ENCODE measurements around the gene UFSP2.

The UFSP2 gene

DNA sequence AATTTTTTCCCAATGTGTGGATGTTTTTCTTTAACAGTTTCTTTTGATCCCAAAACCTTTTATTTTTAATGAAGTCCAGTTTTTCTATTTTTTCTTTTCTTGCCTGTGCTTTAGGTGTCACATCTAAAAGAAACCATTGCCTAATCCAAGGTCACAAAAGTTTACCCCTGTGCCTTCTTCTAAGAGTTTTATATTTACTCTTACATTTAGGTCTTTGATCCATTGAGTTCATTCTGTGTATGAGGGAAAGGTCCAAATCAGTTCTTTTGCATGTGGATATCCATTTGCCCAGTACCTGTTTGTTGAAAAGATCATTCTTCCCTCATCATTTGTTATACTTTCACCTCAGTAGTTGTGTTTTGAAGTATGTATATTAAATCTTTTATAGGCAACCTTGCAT lies 43.0 kb downstream of the UFSP2 start:
- Histone ChIP-seq H3K4me2 (peak overlapping the region in 1 of 11 experiments; percentile 84; a peak in 1 of 22 replicates), H3K4me3 (no peak overlapping the region), H3K9me3 (replicated peaks in 1 of 11) (peaks cover 21 to 42% (median 32%) of the 10 kb centered on the region in 11 experiments), H3K27me3 (no peaks in the 10 kb centered on the region), H3K4me1 (peaks cover 21 to 36% (median 30%) of the 10 kb centered on the region in 10 experiments), H3K36me3 (peaks cover 0 to 50% (median 30%) of the 10 kb centered on the region in 11 experiments; a peak in 17 of 22 replicates), H3K27ac (no peak overlapping the region), H3K9ac (no peak overlapping the region), H4K20me1 (no peaks in the 10 kb centered on the region)
- no peak for TF ChIP-seq Cebpa-rat (IDR thresholded peaks at IDR 0.05)

DNA sequence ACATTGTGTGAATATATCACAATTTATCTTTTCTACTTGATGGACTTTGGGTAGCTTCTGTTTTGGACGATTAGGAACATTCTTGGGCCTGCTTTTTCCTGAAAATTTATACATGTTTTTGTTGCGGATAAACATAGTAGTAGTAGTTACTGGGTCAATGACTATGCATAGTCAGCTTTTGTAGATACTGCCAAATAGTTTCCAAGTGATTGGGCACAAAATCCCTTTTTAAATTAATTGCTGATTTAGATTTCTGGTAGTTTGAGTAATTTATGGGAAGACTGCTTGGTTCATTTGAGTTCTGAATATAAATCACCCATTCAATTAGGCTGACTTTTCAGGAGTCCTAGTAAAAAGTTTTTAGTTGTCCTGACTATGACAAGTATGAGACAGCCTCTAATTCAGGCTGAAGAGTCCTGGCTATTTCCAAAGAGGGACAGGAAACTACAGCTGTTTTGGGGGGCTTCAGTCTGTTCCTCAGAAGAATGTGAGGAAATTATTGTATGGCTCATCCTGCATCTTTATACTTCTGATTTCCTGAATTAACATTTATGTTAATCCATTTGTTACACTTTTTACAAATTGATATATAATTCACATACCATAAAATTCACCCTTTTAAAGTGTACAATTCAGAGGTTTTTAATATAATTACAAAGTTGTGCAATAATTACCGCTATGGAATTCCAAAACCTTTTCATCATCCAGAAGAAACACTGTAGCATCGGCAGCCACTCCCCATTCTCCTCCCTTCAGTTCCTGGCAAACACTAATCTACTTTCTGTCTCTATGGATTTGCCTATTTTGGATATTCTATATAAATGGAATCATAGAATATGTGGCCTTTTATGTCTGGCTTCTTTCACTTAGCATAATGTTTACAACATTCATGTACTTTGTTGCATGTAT lies 44.2 kb downstream of the UFSP2 start:
- Histone ChIP-seq H3K4me3 (no peak overlapping the region), H3K9me3 (replicated peaks in 1 of 11) (peaks cover 21 to 47% (median 32%) of the 10 kb centered on the region in 11 experiments), H3K27me3 (no peaks in the 10 kb centered on the region), H3K27ac (no peak overlapping the region), H3K36me3 (peaks cover 0 to 61% (median 41%) of the 10 kb centered on the region in 11 experiments; a peak in 18 of 22 replicates), H3K4me1 (peaks cover 21 to 34% (median 29%) of the 10 kb centered on the region in 10 experiments), H3K9ac (no peak overlapping the region), H3K4me2 (no peak overlapping the region), H4K20me1 (no peaks in the 10 kb centered on the region)
- peak in 1 of 11 experiments; percentile 35; a peak in 2 of 22 replicates for TF ChIP-seq Cebpa-rat (IDR thresholded peaks at IDR 0.05)

DNA sequence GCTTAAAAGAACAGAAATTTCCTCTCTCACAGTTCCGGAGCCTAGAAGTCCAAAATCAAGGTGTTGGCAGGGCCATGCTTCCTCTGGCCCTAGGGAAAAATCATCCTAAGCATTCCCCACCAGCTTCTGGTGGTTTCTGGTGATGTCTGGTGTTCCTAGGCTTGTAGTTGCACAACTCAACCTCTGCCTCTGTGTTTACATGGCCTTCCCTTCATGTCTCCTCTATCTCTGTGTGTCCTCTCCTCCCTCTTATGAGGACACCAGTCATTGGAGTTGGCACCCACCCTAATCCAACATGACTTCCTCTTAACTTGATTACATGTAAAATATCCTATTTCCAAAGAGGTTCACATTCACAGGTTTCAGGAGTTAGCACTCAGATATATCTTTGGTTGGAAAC lies 45.4 kb downstream of the UFSP2 start:
- Histone ChIP-seq H3K4me1 (peaks cover 13 to 22% (median 17%) of the 10 kb centered on the region in 10 experiments), H3K27ac (no peak overlapping the region), H3K27me3 (no peaks in the 10 kb centered on the region), H3K4me3 (no peak overlapping the region), H3K4me2 (no peak overlapping the region), H3K9ac (no peak overlapping the region), H4K20me1 (no peaks in the 10 kb centered on the region), H3K36me3 (peaks cover 0 to 70% (median 47%) of the 10 kb centered on the region in 11 experiments; a peak in 18 of 22 replicates), H3K9me3 (replicated peaks in 1 of 11) (peaks cover 21 to 47% (median 32%) of the 10 kb centered on the region in 11 experiments)
- TF ChIP-seq Cebpa-rat (IDR thresholded peaks at IDR 0.05), result no peak

DNA sequence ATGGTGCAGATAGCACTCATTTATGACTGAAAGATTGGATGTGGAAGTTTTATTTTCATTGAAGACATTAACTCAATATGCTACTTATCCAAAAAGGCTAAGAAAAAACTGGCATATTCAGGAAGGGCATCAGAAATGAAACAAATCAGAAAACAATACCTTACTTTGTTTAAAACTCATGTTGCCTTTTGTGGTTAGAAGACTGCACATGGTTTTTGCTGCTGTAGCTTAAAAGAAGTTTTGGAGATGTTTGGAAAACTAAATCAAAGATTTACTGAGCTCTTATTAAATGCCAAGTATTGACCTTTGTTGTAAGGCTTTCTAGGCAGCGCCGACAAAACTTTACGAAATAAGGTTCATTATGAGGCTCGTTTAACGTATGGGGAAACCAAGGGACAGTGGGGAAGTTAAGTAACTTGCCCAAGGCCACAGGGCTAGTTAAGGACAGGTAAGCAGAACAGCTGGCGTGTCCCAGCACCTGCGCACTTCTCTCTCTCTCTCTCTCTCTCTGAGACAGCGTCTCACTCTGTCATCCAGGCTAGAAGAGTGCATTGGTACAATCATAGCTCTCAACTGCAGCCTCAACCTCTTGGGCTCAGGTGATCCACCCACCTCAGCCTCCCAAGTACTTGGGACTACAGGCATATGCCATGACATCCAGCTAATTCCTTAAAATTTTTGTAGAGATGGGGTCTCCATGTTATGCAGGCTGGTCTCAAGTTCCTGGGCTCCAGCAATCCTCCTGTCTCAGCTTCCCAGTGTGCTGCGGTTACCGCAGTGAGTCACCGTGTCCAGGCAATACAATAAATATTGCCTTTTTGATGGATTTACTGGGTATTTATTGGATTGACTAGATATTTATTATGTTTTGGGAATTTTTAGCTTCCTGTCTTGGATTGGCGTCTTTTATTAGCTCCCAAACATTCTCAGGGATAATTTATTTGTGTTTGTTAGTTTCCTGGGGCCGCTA lies 46.2 kb downstream of the UFSP2 start:
- H3K9ac ChIP-seq, result no peak overlapping the region
- H3K27ac ChIP-seq, result no peak overlapping the region
- H3K36me3 ChIP-seq, result peaks cover 0 to 71% (median 47%) of the 10 kb centered on the region in 11 experiments; a peak in 18 of 22 replicates
- TF ChIP-seq Cebpa-rat (IDR thresholded peaks at IDR 0.05), result no peak
- H3K4me1 ChIP-seq, result peaks cover 9 to 17% (median 12%) of the 10 kb centered on the region in 10 experiments
- H3K9me3 ChIP-seq (replicated peaks in 1 of 11), result peaks cover 21 to 47% (median 32%) of the 10 kb centered on the region in 11 experiments
- H3K27me3 ChIP-seq, result no peaks in the 10 kb centered on the region
- no peak overlapping the region for H3K4me2 ChIP-seq
- no peaks in the 10 kb centered on the region for H4K20me1 ChIP-seq
- H3K4me3 ChIP-seq, result no peak overlapping the region

DNA sequence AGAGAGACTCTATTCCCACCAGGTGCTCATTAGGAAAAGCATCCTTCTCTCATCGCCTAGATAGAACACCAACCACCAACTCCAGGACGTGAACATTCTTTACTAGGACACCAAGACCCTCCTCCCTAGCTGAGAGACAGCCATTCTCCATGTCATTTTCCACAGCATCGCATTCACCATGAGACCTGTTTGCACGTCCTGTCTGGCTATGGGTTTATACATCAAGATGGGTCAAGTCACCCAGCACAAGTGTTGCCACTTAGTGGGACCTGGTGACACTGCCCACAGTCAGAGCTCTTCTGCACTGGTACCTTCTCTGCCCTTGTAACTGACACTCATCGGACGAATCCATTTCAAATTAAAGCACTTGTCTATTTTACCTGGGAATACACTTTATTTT lies 47.5 kb downstream of the UFSP2 start:
- Histone ChIP-seq H3K36me3 (peaks cover 0 to 79% (median 51%) of the 10 kb centered on the region in 11 experiments; a peak in 18 of 22 replicates), H3K4me3 (no peak overlapping the region)
- TF ChIP-seq Cebpa-rat (IDR thresholded peaks at IDR 0.05), result no peak

DNA sequence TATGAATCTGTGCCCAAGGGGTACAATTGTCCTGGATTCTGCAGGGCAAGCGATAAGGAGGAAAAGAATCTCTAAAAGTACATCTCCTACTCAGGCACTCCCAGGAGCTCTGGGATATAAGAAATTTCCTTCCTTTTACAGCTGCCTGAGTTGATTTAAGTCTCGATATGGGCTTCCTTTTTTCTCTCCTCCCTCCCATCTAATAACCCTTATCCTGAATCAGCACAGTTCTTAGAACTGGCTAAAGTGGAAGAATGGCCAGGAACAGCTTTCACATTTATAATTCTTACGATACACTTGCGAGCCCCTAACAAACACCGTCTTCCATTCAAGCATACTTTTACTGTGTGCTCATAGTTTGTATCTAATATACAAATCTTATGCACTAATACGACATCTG lies 51.2 kb downstream of the UFSP2 start:
- Histone ChIP-seq H3K4me1 (peaks cover 0 to 8% (median 0%) of the 10 kb centered on the region in 10 experiments; a peak in 3 of 20 replicates), H3K9me3 (replicated peaks in 1 of 11) (peaks cover under 1 to 14% (median 3%) of the 10 kb centered on the region in 11 experiments; a peak in 17 of 22 replicates), H3K4me3 (no peak overlapping the region), H3K4me2 (peak overlapping the region in 1 of 11 experiments; percentile 20; a peak in 1 of 22 replicates), H3K27ac (no peak overlapping the region), H3K9ac (no peak overlapping the region), H4K20me1 (no peaks in the 10 kb centered on the region), H3K27me3 (no peaks in the 10 kb centered on the region), H3K36me3 (peaks cover 18 to 89% (median 71%) of the 10 kb centered on the region in 11 experiments; a peak in 21 of 22 replicates)
- TF ChIP-seq Cebpa-rat (IDR thresholded peaks at IDR 0.05), result no peak

More for the DNA sequence above, 47.5 kb downstream of the UFSP2 start:
- H4K20me1 ChIP-seq, result no peaks in the 10 kb centered on the region
- H3K4me1 ChIP-seq, result peaks cover 0 to 8% (median 2%) of the 10 kb centered on the region in 10 experiments; a peak in 10 of 20 replicates
- H3K27me3 ChIP-seq, result no peaks in the 10 kb centered on the region
- H3K27ac ChIP-seq, result no peak overlapping the region
- H3K9me3 ChIP-seq (replicated peaks in 1 of 11), result peaks cover 21 to 39% (median 31%) of the 10 kb centered on the region in 11 experiments
- no peak overlapping the region for H3K9ac ChIP-seq
- no peak overlapping the region for H3K4me2 ChIP-seq

DNA sequence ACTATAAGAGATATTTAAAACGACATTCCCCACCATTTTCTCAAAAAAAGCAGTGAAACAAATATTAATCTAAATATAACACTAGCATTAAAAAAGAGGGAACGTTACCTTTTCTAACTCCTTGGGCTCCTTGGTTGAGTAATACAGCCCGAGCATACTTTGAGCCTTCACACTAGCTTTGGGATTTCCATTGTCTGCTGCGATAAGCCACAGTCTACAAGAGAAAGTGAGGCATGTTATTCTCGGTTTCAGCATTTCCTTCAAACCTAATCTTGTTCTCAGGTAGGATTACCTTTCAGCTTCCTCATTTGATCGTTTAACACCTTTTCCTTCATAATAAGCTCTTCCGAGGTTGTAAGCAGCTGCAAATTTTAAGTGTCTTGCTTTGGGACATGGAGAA lies 51.7 kb downstream of the UFSP2 start:
- H3K27me3 ChIP-seq, result no peaks in the 10 kb centered on the region
- peaks cover 0 to 9% (median 0%) of the 10 kb centered on the region in 11 experiments; a peak in 4 of 22 replicates for H3K9me3 ChIP-seq (replicated peaks in 1 of 11)
- no peak for TF ChIP-seq Cebpa-rat (IDR thresholded peaks at IDR 0.05)

GRCh38 chr4:185371702-185372101 lies 54.1 kb downstream of the UFSP2 start:
- no peak for TF ChIP-seq Cebpa-rat (IDR thresholded peaks at IDR 0.05)

More for the DNA sequence above, 51.7 kb downstream of the UFSP2 start:
- Histone ChIP-seq H3K4me1 (peaks cover 0 to 8% (median 0%) of the 10 kb centered on the region in 10 experiments; a peak in 3 of 20 replicates), H3K4me3 (no peak overlapping the region), H3K36me3 (peaks cover 18 to 92% (median 72%) of the 10 kb centered on the region in 11 experiments; a peak in 21 of 22 replicates), H4K20me1 (no peaks in the 10 kb centered on the region), H3K4me2 (peak overlapping the region in 1 of 11 experiments; percentile 20; a peak in 1 of 22 replicates), H3K9ac (no peak overlapping the region), H3K27ac (no peak overlapping the region)

More at GRCh38 chr4:185371702-185372101, 54.1 kb downstream of the UFSP2 start:
- H3K36me3 ChIP-seq, result peaks cover 18 to 93% (median 66%) of the 10 kb centered on the region in 11 experiments; a peak in 21 of 22 replicates
- H3K9ac ChIP-seq, result no peak overlapping the region
- no peaks in the 10 kb centered on the region for H3K9me3 ChIP-seq (replicated peaks in 1 of 11)
- no peak overlapping the region for H3K4me2 ChIP-seq
- H3K27ac ChIP-seq, result no peak overlapping the region
- peaks cover 0 to 8% (median 0%) of the 10 kb centered on the region in 10 experiments; a peak in 3 of 20 replicates for H3K4me1 ChIP-seq
- H4K20me1 ChIP-seq, result no peaks in the 10 kb centered on the region
- no peaks in the 10 kb centered on the region for H3K27me3 ChIP-seq
- no peak overlapping the region for H3K4me3 ChIP-seq

Data from BLaER1 treated with 17β-estradiol and CSF1 and Interleukin-3, amounts not matched to agents 10 nM and 100 nM (cell line).